Vagina (tissue), 2 donors: ENCODE results near the gene KLHL6. TPM values are rescaled to one million over a fixed set of nuclear protein-coding genes. Genes with fewer than 3 reads are reported as not detected.
A peak's percentile ranks its signal among the peaks of the same experiment; 100 is the strongest.

ENCODE experiments used
- DNase-seq, 2 donors: peaks; one replicate each; pipeline ENCODE4 v3.0.0-alpha.2; 2017; ENCODE audit errors: extremely low spot score in 2 of 2
- H3K27ac ChIP-seq: fragments of 200-600 bp; sonication (generic); one replicate; pipeline ENCODE4 v1.5.1; 2019
- H3K27me3 ChIP-seq: fragments of 200-600 bp; sonication (generic); one replicate; pipeline ENCODE4 v1.5.1; 2019
- H3K36me3 ChIP-seq, 2 donors: fragments of 200-600 bp; sonication (generic); one replicate each; pipeline ENCODE4 v1.5.1; 2017 to 2019
- H3K4me1 ChIP-seq: fragments of 200-600 bp; sonication (generic); one replicate; pipeline ENCODE4 v1.5.1; 2019
- H3K4me3 ChIP-seq, 2 donors: fragments of 200-600 bp; sonication (generic); 1 replicate in 1 of 2; 2 replicates in 1 of 2; pipeline ENCODE4 v1.5.1; 2016 to 2019
- H3K9me3 ChIP-seq: fragments of 200-600 bp; sonication (generic); one replicate; pipeline ENCODE4 v1.5.1; 2019
- POLR2A ChIP-seq, 2 donors: fragments of 450-650 bp; IDR thresholded peaks; one replicate each; pipeline ENCODE4 v1.6.1; 2017; ENCODE audit warnings: antibody characterized with exemption in 2 of 2, mild to moderate bottlenecking in 2 of 2, moderate library complexity in 2 of 2
- POLR2AphosphoS5 ChIP-seq, 2 donors: sonication (generic); formaldehyde crosslinking; IDR thresholded peaks; one replicate each; pipeline ENCODE4 v1.9.0; 2017; ENCODE audit warnings: antibody characterized with exemption in 2 of 2, mild to moderate bottlenecking in 2 of 2, low read depth in 1 of 2; ENCODE audit not compliant: insufficient read depth in 1 of 2
- intact Hi-C: fragments of 100-400 bp; cut with DNase I; formaldehyde crosslinking; loops from one replicate; pipeline ENCODE4 v1.15.1; 2023
- total RNA-seq: library from RNA; depleted of rRNA; stranded (reverse); fragments of >200 nt; gene quantifications from one replicate; pipeline ENCODE4 v1.2.3, GENCODE V29; 2016
- TF ChIP-seq, protein P1 (sequence below), 3 experiments: fragments of 450-650 bp in 2 of 3; fragments of 200-600 bp in 1 of 3; sonication (generic) in 1 of 3; IDR thresholded peaks; one replicate each; pipeline ENCODE4 v1.5.1; 2017 to 2019; ENCODE audit warnings: antibody characterized with exemption in 3 of 3, mild to moderate bottlenecking in 2 of 3, moderate library complexity in 2 of 3

Gene KLHL6
- total RNA-seq, 1 donor from 2014 or later, result 1.7 TPM

DNA sequence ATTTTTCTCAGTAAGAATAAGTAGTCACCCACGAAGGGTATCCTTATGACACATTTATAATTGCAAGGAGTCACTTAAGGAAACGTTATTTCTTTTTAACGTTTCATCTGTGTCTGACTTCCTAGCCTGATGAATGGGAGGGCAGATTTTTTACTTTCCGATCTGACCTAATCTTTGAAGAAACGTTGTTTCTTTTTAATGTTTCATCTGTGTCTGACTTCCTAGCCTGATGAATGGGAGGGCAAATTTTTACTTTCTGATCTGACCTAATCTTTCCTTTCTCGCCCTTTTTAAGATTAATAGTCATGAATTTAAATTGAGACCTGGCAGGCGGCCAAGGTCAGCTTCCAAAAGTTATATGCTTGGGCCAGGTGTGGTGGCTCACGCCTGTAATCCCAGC lies 3.0 kb upstream of the KLHL6 start:
- intact Hi-C loops, result no loop called here

DNA sequence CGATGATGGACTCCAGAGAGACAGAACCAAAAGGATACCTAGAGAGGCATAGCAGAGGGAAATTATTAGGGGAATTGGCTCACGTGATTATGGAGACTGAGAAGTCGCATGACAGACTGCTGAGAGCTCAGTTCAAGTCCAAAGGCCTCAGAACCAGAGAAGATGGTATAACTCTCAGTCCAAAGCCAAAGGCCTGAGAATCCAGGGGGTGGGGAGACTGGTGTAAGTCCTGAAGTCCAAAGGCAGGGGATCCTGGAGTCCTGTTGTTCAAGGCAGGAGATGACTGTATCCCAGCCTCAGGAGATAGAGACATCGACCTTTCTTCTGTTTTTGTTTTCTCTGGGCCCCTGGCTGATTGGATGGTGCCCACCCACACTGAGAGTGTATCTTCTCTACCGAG lies 1.2 kb upstream of the KLHL6 start:
- Histone ChIP-seq H3K4me3 (no peak overlapping the region), H3K36me3 (no peaks in the 10 kb centered on the region), H3K27ac (no peak overlapping the region), H3K9me3 (no peaks in the 10 kb centered on the region), H3K4me1 (no peaks in the 10 kb centered on the region), H3K27me3 (no peaks in the 10 kb centered on the region)
- DNase-seq, result no peak
- TF ChIP-seq POLR2AphosphoS5 (IDR thresholded peaks at IDR 0.05; ENCODE audit: insufficient read depth in 1 of 2, low read depth in 1 of 2) (no peak), POLR2A (IDR thresholded peaks at IDR 0.05) (no peak)
- TF ChIP-seq, protein P1, sequence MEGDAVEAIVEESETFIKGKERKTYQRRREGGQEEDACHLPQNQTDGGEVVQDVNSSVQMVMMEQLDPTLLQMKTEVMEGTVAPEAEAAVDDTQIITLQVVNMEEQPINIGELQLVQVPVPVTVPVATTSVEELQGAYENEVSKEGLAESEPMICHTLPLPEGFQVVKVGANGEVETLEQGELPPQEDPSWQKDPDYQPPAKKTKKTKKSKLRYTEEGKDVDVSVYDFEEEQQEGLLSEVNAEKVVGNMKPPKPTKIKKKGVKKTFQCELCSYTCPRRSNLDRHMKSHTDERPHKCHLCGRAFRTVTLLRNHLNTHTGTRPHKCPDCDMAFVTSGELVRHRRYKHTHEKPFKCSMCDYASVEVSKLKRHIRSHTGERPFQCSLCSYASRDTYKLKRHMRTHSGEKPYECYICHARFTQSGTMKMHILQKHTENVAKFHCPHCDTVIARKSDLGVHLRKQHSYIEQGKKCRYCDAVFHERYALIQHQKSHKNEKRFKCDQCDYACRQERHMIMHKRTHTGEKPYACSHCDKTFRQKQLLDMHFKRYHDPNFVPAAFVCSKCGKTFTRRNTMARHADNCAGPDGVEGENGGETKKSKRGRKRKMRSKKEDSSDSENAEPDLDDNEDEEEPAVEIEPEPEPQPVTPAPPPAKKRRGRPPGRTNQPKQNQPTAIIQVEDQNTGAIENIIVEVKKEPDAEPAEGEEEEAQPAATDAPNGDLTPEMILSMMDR (IDR thresholded peaks at IDR 0.05), result no peak
- intact Hi-C loops, result no loop called here

More for the DNA sequence above, 3.0 kb upstream of the KLHL6 start:
- no peak overlapping the region for H3K4me3 ChIP-seq
- H3K4me1 ChIP-seq, result peaks cover 5% of the 10 kb centered on the region
- DNase-seq, result no peak
- no peaks in the 10 kb centered on the region for H3K27me3 ChIP-seq
- no peaks in the 10 kb centered on the region for H3K36me3 ChIP-seq
- H3K27ac ChIP-seq, result no peak overlapping the region
- TF ChIP-seq, protein P1 (IDR thresholded peaks at IDR 0.05), result no peak
- TF ChIP-seq POLR2A (IDR thresholded peaks at IDR 0.05) (no peak), POLR2AphosphoS5 (IDR thresholded peaks at IDR 0.05; ENCODE audit: insufficient read depth in 1 of 2, low read depth in 1 of 2) (no peak)
- no peaks in the 10 kb centered on the region for H3K9me3 ChIP-seq

DNA sequence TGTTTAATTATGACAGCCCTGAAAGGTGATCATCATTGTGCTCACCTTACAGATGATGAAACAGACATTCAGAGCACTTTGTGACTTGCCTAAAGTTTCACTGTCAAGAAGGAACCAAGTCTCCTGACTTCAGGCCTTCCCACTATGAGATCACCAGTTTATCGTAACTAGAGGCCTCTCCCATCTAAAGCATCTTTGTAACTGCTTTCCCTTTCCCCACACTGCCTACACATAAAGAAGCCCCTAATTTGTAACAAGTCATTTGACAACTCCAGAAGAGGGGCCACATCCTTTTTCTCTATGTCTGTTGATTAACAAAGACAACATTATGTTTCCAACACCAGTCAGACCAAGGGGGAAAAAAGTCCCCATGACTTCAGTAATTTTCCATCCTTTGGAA lies 1.1 kb downstream of the KLHL6 start:
- Histone ChIP-seq H3K9me3 (no peaks in the 10 kb centered on the region), H3K27me3 (no peaks in the 10 kb centered on the region), H3K36me3 (no peaks in the 10 kb centered on the region), H3K27ac (no peak overlapping the region), H3K4me1 (no peaks in the 10 kb centered on the region), H3K4me3 (peak overlapping the region in 1 of 2 donors; percentile 24)
- intact Hi-C loops, result no loop called here
- no peak for DNase-seq
- TF ChIP-seq, protein P1 (IDR thresholded peaks at IDR 0.05), result no peak
- TF ChIP-seq POLR2A (IDR thresholded peaks at IDR 0.05) (no peak), POLR2AphosphoS5 (IDR thresholded peaks at IDR 0.05; ENCODE audit: insufficient read depth in 1 of 2, low read depth in 1 of 2) (no peak)

DNA sequence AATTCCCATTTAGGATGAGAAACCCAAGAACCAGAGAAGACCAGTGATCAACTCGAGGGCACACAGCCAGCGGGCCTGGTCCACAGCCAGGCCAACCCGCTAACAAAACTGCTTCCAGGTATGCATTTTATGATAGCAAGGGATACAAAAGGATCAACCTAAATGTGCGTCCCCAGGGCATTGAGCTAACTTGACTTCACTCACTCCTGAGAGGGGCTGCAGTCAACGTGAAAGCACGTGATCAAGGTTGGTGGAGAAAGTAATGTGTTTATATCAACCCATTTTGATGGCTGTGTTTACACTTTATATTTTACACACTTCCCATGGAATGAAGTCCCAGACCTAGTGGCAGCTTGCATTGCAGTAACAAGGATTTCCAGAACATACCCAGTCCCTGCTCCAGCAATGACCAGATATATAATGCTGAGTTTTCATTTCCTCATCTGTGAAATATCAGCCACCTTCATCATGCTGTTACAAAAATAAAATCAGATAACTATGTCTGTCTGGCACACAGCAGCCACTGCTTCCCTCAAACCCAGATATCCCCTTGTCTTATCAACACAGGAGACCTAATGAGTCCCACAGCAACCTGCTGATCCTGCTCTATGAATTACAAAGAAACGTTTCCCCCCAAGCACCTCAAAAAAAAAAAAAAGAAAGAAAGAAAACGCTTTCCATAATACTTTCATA lies 2.0 kb downstream of the KLHL6 start:
- Histone ChIP-seq H3K4me1 (no peaks in the 10 kb centered on the region), H3K27ac (no peak overlapping the region), H3K4me3 (no peak overlapping the region), H3K36me3 (no peaks in the 10 kb centered on the region), H3K9me3 (no peaks in the 10 kb centered on the region), H3K27me3 (no peaks in the 10 kb centered on the region)
- intact Hi-C loops, result no loop called here
- no peak for DNase-seq
- TF ChIP-seq, protein P1 (IDR thresholded peaks at IDR 0.05), result no peak
- TF ChIP-seq POLR2AphosphoS5 (IDR thresholded peaks at IDR 0.05; ENCODE audit: insufficient read depth in 1 of 2, low read depth in 1 of 2) (no peak), POLR2A (IDR thresholded peaks at IDR 0.05) (no peak)

DNA sequence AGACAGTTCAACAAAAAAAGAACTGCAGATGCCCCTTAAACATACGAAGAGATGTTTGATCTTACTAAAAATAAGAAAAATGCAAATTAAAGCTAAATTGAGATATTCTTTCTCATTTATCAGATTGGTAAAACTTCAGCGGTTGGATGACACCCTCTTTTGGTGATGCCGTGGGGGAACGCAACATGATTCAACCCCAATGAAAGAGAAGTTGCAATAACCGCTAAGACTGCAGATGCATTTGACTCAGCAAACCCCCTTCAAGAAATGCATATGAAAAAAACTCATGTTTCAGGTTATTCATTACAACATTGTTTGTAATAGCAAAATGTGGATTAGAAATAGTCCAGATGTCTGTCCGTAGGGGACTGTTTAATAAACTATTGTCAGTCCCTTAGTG lies 3.6 kb downstream of the KLHL6 start:
- no peaks in the 10 kb centered on the region for H3K9me3 ChIP-seq
- no peak overlapping the region for H3K27ac ChIP-seq
- no peaks in the 10 kb centered on the region for H3K27me3 ChIP-seq
- intact Hi-C loops, result no loop called here
- no peak for DNase-seq
- TF ChIP-seq, protein P1 (IDR thresholded peaks at IDR 0.05), result no peak
- TF ChIP-seq POLR2A (IDR thresholded peaks at IDR 0.05) (no peak), POLR2AphosphoS5 (IDR thresholded peaks at IDR 0.05; ENCODE audit: insufficient read depth in 1 of 2, low read depth in 1 of 2) (no peak)
- no peaks in the 10 kb centered on the region for H3K36me3 ChIP-seq
- H3K4me3 ChIP-seq, result no peak overlapping the region
- H3K4me1 ChIP-seq, result no peaks in the 10 kb centered on the region
